Hepatocyte (in vitro differentiated cells): ENCODE results near the gene TMC2.

Source experiments
- CTCF ChIP-seq: fragments of 200-600 bp; sonication (generic); IDR thresholded peaks from 2 replicates; pipeline ENCODE4 v1.5.1; 2016; ENCODE audit warnings: antibody characterized with exemption, mild to moderate bottlenecking; ENCODE audit not compliant: poor library complexity
- EZH2 ChIP-seq: fragments of 200-600 bp; sonication (generic); IDR thresholded peaks from 2 replicates; pipeline ENCODE4 v1.6.1; 2016; ENCODE audit warnings: antibody characterized with exemption, mild to moderate bottlenecking, borderline replicate concordance

GRCh38 chr20:2606507-2607006 lies 70.2 kb downstream of the TMC2 start:
- TF ChIP-seq CTCF, result no peak
- no peak for TF ChIP-seq EZH2
